B cell (primary cell): ENCODE measurements around the gene CHRNA1. TPM values are rescaled to one million over a fixed set of nuclear protein-coding genes. Genes with fewer than 3 reads are reported as not detected.

Experiments used
- ATAC-seq: fragments of 200-7000 bp; cut with Tn5 transposase; one replicate; pipeline ENCODE4 v1.10.0; 2021; ENCODE audit warnings: low read depth, mild to moderate bottlenecking, moderate number of reproducible peaks, moderate library complexity
- CTCF ChIA-PET: fragments of 350-600 bp; sonication (Branson Sonifier 250); formaldehyde crosslinking; loops from one replicate; lab custom pipeline; 2021; ENCODE audit warnings: antibody characterized with exemption, inconsistent platforms; lab: Charles Lee
- POLR2A ChIA-PET: fragments of 350-600 bp; sonication (Branson Sonifier 250); formaldehyde crosslinking; loops from one replicate; lab custom pipeline; 2021; ENCODE audit warnings: antibody characterized with exemption; lab: Charles Lee
- DNase-seq: peaks from one replicate; pipeline ENCODE4 v3.0.0; 2013
- H2AFZ ChIP-seq: 2 replicates; pipeline ENCODE4 v1.6.1; 2012; ENCODE audit warnings: mild to moderate bottlenecking, low read depth, low read length; ENCODE audit not compliant: insufficient read depth, poor library complexity, severe bottlenecking
- H3K27ac ChIP-seq, 2 donors: 1 replicate in 1 of 2; 2 replicates in 1 of 2; pipeline ENCODE4 v1.5.1; 2012 to 2013; ENCODE audit warnings: low read length in 2 of 2, mild to moderate bottlenecking in 2 of 2, moderate library complexity in 1 of 2
- H3K27me3 ChIP-seq, 4 experiments: fragments of 200-600 bp in 1 of 4; sonication (generic) in 1 of 4; replicated peaks in 1 of 4; 1 replicate in 2 of 4; 2 replicates in 2 of 4; pipeline versions ENCODE4 v1.6.1 to v1.7.0; 2013 to 2016; ENCODE audit warnings: low read length in 3 of 4, mild to moderate bottlenecking in 2 of 4, mixed read lengths in 1 of 4, moderate library complexity in 1 of 4; ENCODE audit not compliant: insufficient read depth in 4 of 4, control insufficient read depth in 3 of 4; ENCODE audit errors: control extremely low read depth in 1 of 4
- H3K36me3 ChIP-seq, 2 experiments: replicated peaks in 1 of 2; 1 replicate in 1 of 2; 2 replicates in 1 of 2; pipeline versions ENCODE4 v1.6.1 to v1.7.1; 2013; ENCODE audit warnings: low read length in 1 of 2; ENCODE audit not compliant: insufficient read depth in 2 of 2, control insufficient read depth in 1 of 2; ENCODE audit errors: control extremely low read depth in 1 of 2, extremely low read depth in 1 of 2
- H3K4me1 ChIP-seq, 2 donors: fragments of 200-600 bp in 1 of 2; sonication (generic) in 1 of 2; 1 replicate in 1 of 2; 2 replicates in 1 of 2; pipeline versions ENCODE4 v1.5.1 to v1.6.1; 2013 to 2017; ENCODE audit warnings: low read length in 2 of 2; ENCODE audit not compliant: control insufficient read depth in 2 of 2, insufficient read depth in 2 of 2
- H3K4me2 ChIP-seq: replicated peaks from 2 replicates; pipeline ENCODE3; 2012; ENCODE audit warnings: mild to moderate bottlenecking, low read depth, low read length; ENCODE audit not compliant: poor library complexity, severe bottlenecking
- H3K4me3 ChIP-seq, 5 experiments: fragments of 200-600 bp in 1 of 5; sonication (generic) in 1 of 5; 1 replicate in 3 of 5; 2 replicates in 2 of 5; pipeline versions ENCODE4 v1.5.1 to v1.7.0; 2011 to 2016; ENCODE audit warnings: low read length in 4 of 5, mild to moderate bottlenecking in 4 of 5, low read depth in 2 of 5, control low read depth in 1 of 5, moderate library complexity in 1 of 5; ENCODE audit not compliant: insufficient read depth in 1 of 5; ENCODE audit errors: control extremely low read depth in 1 of 5, extremely low read depth in 1 of 5
- H3K79me2 ChIP-seq: fragments of 200-600 bp; sonication (generic); one replicate; pipeline ENCODE4 v1.6.0; 2016; ENCODE audit warnings: low read length; ENCODE audit not compliant: control insufficient read depth, insufficient read depth
- H3K9ac ChIP-seq: fragments of 200-600 bp; sonication (generic); 2 replicates; pipeline ENCODE4 v1.6.1; 2017; ENCODE audit warnings: mild to moderate bottlenecking, low read length, moderate library complexity
- H3K9me3 ChIP-seq, 3 donors: one replicate each; pipeline versions ENCODE4 v1.6.1 to v1.7.1; 2013; ENCODE audit warnings: low read length in 2 of 3; ENCODE audit not compliant: control insufficient read depth in 2 of 3, insufficient read depth in 1 of 3; ENCODE audit errors: control extremely low read depth in 1 of 3
- H4K20me1 ChIP-seq: 2 replicates; pipeline ENCODE4 v1.6.0; 2012; ENCODE audit warnings: mild to moderate bottlenecking, low read length; ENCODE audit not compliant: insufficient read depth, control insufficient read depth, poor library complexity, severe bottlenecking
- H3K27ac Mint-ChIP-seq: one replicate; pipeline ENCODE4 v1.8.0; 2021; ENCODE audit warnings: mixed read lengths
- H3K27me3 Mint-ChIP-seq: one replicate; pipeline ENCODE4 v1.8.0; 2021; ENCODE audit warnings: mixed read lengths
- H3K4me1 Mint-ChIP-seq: one replicate; pipeline ENCODE4 v1.8.0; 2021; ENCODE audit warnings: mixed read lengths
- H3K4me3 Mint-ChIP-seq: one replicate; pipeline ENCODE4 v1.8.0; 2021; ENCODE audit warnings: mixed read lengths
- H3K9me3 Mint-ChIP-seq: one replicate; pipeline ENCODE4 v1.8.0; 2022; ENCODE audit warnings: mixed read lengths; ENCODE audit not compliant: insufficient read depth
- CTCF ChIP-seq: fragments of 200-600 bp; IDR thresholded peaks from one replicate; pipeline ENCODE4 v1.8.0; 2022; ENCODE audit warnings: antibody characterized with exemption, mild to moderate bottlenecking
- EZH2 ChIP-seq: IDR thresholded peaks from 2 replicates; pipeline ENCODE4 v1.6.1; 2012; ENCODE audit warnings: borderline replicate concordance, low read depth, mild to moderate bottlenecking, moderate library complexity, low read length; ENCODE audit not compliant: insufficient read depth, poor library complexity, severe bottlenecking
- WGBS: methylation state at CpG from one replicate; pipeline ENCODE4 v1.1.5; 2013; ENCODE audit warnings: missing lambda C conversion rate; ENCODE audit not compliant: insufficient coverage; 5-methylcytosine and 5-hydroxymethylcytosine counted together
- intact Hi-C: fragments of 100-400 bp; cut with micrococcal nuclease; formaldehyde crosslinking; loops from one replicate; pipeline ENCODE4 v1.10.0; 2022
- polyA plus RNA-seq: library from polyadenylated mRNA; depleted of rRNA; stranded (reverse); fragments of >200 nt; gene quantifications from 2 replicates; pipeline ENCODE4 v1.2.3, GENCODE V29; 2012
- total RNA-seq, 2 donors: library from RNA; stranded (reverse); fragments of 120-200 nt in 1 of 2; gene quantifications; 1 replicate in 1 of 2; 2 replicates in 1 of 2; pipeline versions ENCODE4 v1.2.3 to v1.2.4, GENCODE V29; 2013 to 2022

CHRNA1 gene
- total and polyA plus RNA-seq, 2 donors (not counting 1 experiment from before 2014, with no cell fraction given), result 0.20 to 0.22 TPM

- no peak overlapping the region for H3K4me3 ChIP-seq
- no peak overlapping the region for H2AFZ ChIP-seq
- Mint-ChIP-seq H3K9me3 (no peaks in the 10 kb centered on the region), H3K27ac (no peak overlapping the region), H3K4me1 (peaks cover 7% of the 10 kb centered on the region), H3K4me3 (no peak overlapping the region), H3K27me3 (peaks cover 30% of the 10 kb centered on the region)
- no peak for TF ChIP-seq CTCF
- TF ChIP-seq EZH2, result no peak
- H3K4me2 ChIP-seq, result no peak overlapping the region
- no peak overlapping the region for H3K9ac ChIP-seq
- H3K79me2 ChIP-seq, result no peaks in the 10 kb centered on the region
- ChIA-PET CTCF (no interaction called here), POLR2A (no interaction called here)
- WGBS, result 94% methylated on average over 3 of the region's 5 CpGs
- peaks cover 0 to 10% (median 2%) of the 10 kb centered on the region in 4 experiments for H3K27me3 ChIP-seq
- intact Hi-C loops, result no loop called here
- no peaks in the 10 kb centered on the region for H4K20me1 ChIP-seq
- no peaks in the 10 kb centered on the region for H3K36me3 ChIP-seq
- H3K4me1 ChIP-seq, result peaks cover 0 to 6% of the 10 kb centered on the region in 2 donors
- H3K27ac ChIP-seq, result no peak overlapping the region
- no peaks in the 10 kb centered on the region for H3K9me3 ChIP-seq
- ATAC-seq (no peak), DNase-seq (no peak)
Measured at GRCh38 chr2:174780191-174780840, 16.0 kb upstream of the CHRNA1 start.

- Mint-ChIP-seq H3K9me3 (no peaks in the 10 kb centered on the region), H3K27ac (no peak overlapping the region)
- intact Hi-C loops, result no loop called here
Measured at GRCh38 chr2:174779361-174779928, 15.2 kb upstream of the CHRNA1 start.

More at GRCh38 chr2:174779361-174779928, 15.2 kb upstream of the CHRNA1 start:
- DNase-seq, result no peak
- no peak for ATAC-seq
- Mint-ChIP-seq H3K4me3 (no peak overlapping the region), H3K27me3 (peaks cover 26% of the 10 kb centered on the region), H3K4me1 (peaks cover 7% of the 10 kb centered on the region)
- H3K27ac ChIP-seq, result no peak overlapping the region
- no peaks in the 10 kb centered on the region for H4K20me1 ChIP-seq
- TF ChIP-seq EZH2 (no peak), CTCF (no peak)
- WGBS, result 96% methylated on average over 3 of the region's 5 CpGs
- H3K36me3 ChIP-seq, result no peaks in the 10 kb centered on the region
- no peaks in the 10 kb centered on the region for H3K9me3 ChIP-seq
- no peaks in the 10 kb centered on the region for H3K79me2 ChIP-seq
- H2AFZ ChIP-seq, result no peak overlapping the region
- H3K27me3 ChIP-seq, result peaks cover 0 to 10% (median 2%) of the 10 kb centered on the region in 4 experiments
- CTCF ChIA-PET, result interaction anchor here (0.6 kb wide), 1 partner anchor 681 kb away, joined by 3 read pairs; no protein-coding TSS in a partner anchor
- no peak overlapping the region for H3K9ac ChIP-seq
- H3K4me1 ChIP-seq, result peaks cover 0 to 6% of the 10 kb centered on the region in 2 donors
- POLR2A ChIA-PET, result no interaction called here
- H3K4me3 ChIP-seq, result no peak overlapping the region
- H3K4me2 ChIP-seq, result no peak overlapping the region
